Neural progenitor cell (in vitro differentiated cells): ENCODE measurements around the gene ARHGAP30. TPM values are rescaled to one million over a fixed set of nuclear protein-coding genes. Genes with fewer than 3 reads are reported as not detected.

ENCODE experiments used
- DNase-seq: peaks from one replicate; pipeline ENCODE4 v3.0.0-alpha.2; 2016; ENCODE audit warnings: low spot score
- H2AFZ ChIP-seq: fragments of 200-600 bp; sonication (generic); replicated peaks from 2 replicates; pipeline ENCODE4 v1.6.1; 2016; ENCODE audit warnings: antibody characterized with exemption
- H3F3A ChIP-seq: fragments of 200-600 bp; sonication (generic); 2 replicates; pipeline ENCODE4 v1.6.1; 2016; ENCODE audit warnings: antibody characterized with exemption, low read depth
- H3K27ac ChIP-seq: fragments of 200-600 bp; sonication (generic); 2 replicates; pipeline ENCODE4 v1.5.1; 2016; ENCODE audit warnings: mild to moderate bottlenecking
- H3K27me3 ChIP-seq: fragments of 200-600 bp; sonication (generic); 2 replicates; pipeline ENCODE4 v1.6.1; 2016; ENCODE audit warnings: mild to moderate bottlenecking, moderate library complexity
- H3K36me3 ChIP-seq: fragments of 200-600 bp; sonication (generic); 2 replicates; pipeline ENCODE4 v1.5.1; 2016
- H3K4me1 ChIP-seq: fragments of 200-600 bp; sonication (generic); 2 replicates; pipeline ENCODE4 v1.6.1; 2016; ENCODE audit warnings: mixed run types
- H3K4me2 ChIP-seq: fragments of 200-600 bp; sonication (generic); 2 replicates; pipeline ENCODE4 v1.6.1; 2016
- H3K4me3 ChIP-seq: fragments of 200-600 bp; sonication (generic); 2 replicates; pipeline ENCODE4 v1.5.1; 2016
- H3K79me2 ChIP-seq: fragments of 200-600 bp; sonication (generic); 2 replicates; pipeline ENCODE4 v1.6.1; 2016; ENCODE audit warnings: low read depth
- H3K9ac ChIP-seq: fragments of 200-600 bp; sonication (generic); 2 replicates; pipeline ENCODE4 v1.6.1; 2016
- H3K9me3 ChIP-seq: fragments of 200-600 bp; sonication (generic); 2 replicates; pipeline ENCODE4 v1.5.1; 2016; ENCODE audit warnings: low read depth
- H4K20me1 ChIP-seq: fragments of 200-600 bp; sonication (generic); 2 replicates; pipeline ENCODE4 v1.6.1; 2016; ENCODE audit warnings: low read depth
- H3K27ac Mint-ChIP-seq: 3 replicates; pipeline ENCODE4 v1.8.0; 2021; ENCODE audit warnings: mixed read lengths
- H3K27me3 Mint-ChIP-seq: 2 replicates; pipeline ENCODE4 v1.8.0; 2022; ENCODE audit warnings: low read depth, mild to moderate bottlenecking, inconsistent platforms, moderate library complexity, mixed read lengths; ENCODE audit not compliant: insufficient read depth
- H3K36me3 Mint-ChIP-seq: 3 replicates; pipeline ENCODE4 v1.8.0; 2021; ENCODE audit warnings: mixed read lengths
- H3K4me1 Mint-ChIP-seq: 3 replicates; pipeline ENCODE4 v1.8.0; 2021; ENCODE audit warnings: mixed read lengths
- H3K4me3 Mint-ChIP-seq: 3 replicates; pipeline ENCODE4 v1.8.0; 2021; ENCODE audit warnings: mild to moderate bottlenecking, moderate library complexity, mixed read lengths
- H3K9me3 Mint-ChIP-seq: 3 replicates; pipeline ENCODE4 v1.8.0; 2020; ENCODE audit warnings: mixed read lengths
- EZH2 ChIP-seq: fragments of 200-600 bp; sonication (generic); IDR thresholded peaks from 2 replicates; pipeline ENCODE4 v1.6.1; 2017; ENCODE audit warnings: antibody characterized with exemption, mild to moderate bottlenecking, moderate library complexity
- EZH2phosphoT487 ChIP-seq: fragments of 200-600 bp; sonication (generic); IDR thresholded peaks from 2 replicates; pipeline ENCODE4 v1.6.1; 2017; ENCODE audit warnings: antibody characterized with exemption
- total RNA-seq: library from RNA; depleted of rRNA; stranded (reverse); fragments of >200 nt; gene quantifications from 2 replicates; pipeline ENCODE4 v1.2.3, GENCODE V29; 2015; ENCODE audit warnings: low replicate concordance
- TF ChIP-seq, protein P1 (sequence below): fragments of 200-600 bp; sonication (generic); IDR thresholded peaks from 2 replicates; pipeline ENCODE4 v1.5.1; 2017; ENCODE audit warnings: antibody characterized with exemption, mild to moderate bottlenecking

ARHGAP30 gene
- total RNA-seq, 1 donor from 2014 or later = not detected

DNA sequence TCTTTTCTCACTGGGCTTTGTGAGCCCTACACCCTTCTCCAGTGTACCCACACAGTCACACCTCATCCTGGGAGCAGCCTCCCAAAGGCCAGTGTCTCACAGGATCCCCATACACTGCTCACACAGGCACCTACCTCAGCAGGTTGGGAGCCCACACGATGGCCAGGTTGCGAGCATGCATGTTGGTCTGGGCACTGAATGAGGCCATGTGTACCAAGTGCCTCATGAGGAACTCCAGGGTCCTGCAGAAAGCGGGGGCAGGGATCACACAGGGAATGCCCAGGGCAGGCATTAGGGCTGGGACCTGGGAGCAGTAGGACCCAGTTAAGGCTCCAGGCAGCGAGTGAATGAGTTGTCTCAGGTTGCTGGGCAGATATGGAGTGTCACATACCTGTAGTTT is 15.5 kb downstream of the ARHGAP30 start:
- TF ChIP-seq, protein P1, sequence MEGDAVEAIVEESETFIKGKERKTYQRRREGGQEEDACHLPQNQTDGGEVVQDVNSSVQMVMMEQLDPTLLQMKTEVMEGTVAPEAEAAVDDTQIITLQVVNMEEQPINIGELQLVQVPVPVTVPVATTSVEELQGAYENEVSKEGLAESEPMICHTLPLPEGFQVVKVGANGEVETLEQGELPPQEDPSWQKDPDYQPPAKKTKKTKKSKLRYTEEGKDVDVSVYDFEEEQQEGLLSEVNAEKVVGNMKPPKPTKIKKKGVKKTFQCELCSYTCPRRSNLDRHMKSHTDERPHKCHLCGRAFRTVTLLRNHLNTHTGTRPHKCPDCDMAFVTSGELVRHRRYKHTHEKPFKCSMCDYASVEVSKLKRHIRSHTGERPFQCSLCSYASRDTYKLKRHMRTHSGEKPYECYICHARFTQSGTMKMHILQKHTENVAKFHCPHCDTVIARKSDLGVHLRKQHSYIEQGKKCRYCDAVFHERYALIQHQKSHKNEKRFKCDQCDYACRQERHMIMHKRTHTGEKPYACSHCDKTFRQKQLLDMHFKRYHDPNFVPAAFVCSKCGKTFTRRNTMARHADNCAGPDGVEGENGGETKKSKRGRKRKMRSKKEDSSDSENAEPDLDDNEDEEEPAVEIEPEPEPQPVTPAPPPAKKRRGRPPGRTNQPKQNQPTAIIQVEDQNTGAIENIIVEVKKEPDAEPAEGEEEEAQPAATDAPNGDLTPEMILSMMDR = no peak
- TF ChIP-seq EZH2 (no peak), EZH2phosphoT487 (no peak)
- Histone ChIP-seq H3K4me3 (no peak overlapping the region), H3F3A (no peaks in the 10 kb centered on the region), H3K4me1 (no peaks in the 10 kb centered on the region), H3K9me3 (no peaks in the 10 kb centered on the region), H4K20me1 (no peaks in the 10 kb centered on the region), H3K4me2 (no peak overlapping the region), H3K27me3 (no peaks in the 10 kb centered on the region), H3K79me2 (no peaks in the 10 kb centered on the region), H3K36me3 (no peaks in the 10 kb centered on the region), H3K27ac (no peak overlapping the region), H3K9ac (no peak overlapping the region), H2AFZ (no peak overlapping the region)
- Mint-ChIP-seq H3K9me3 (peaks cover 8% of the 10 kb centered on the region), H3K27me3 (no peaks in the 10 kb centered on the region), H3K27ac (no peak overlapping the region), H3K36me3 (no peaks in the 10 kb centered on the region), H3K4me3 (no peak overlapping the region), H3K4me1 (no peaks in the 10 kb centered on the region)
- DNase-seq = no peak

DNA sequence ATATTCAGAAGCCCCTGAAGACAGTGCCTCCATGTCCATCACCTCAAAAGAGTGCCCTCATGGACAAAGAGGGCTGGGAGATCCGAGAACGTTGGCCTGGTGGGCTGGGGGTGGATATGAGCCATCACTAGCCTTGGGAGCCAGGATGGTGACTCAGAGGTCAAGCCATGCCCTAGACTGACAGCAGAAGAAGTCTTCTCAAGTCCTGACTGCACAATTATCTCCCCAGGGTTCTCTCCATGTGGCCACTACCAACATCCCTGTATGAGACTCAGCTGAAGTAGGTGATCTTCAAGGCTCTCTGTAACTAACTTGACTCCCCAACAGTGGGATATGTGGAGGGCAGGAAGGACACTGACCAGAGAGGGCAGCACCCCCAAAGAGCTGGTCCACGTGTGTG is 16.8 kb downstream of the ARHGAP30 start:
- Histone ChIP-seq H3K4me1 (no peaks in the 10 kb centered on the region), H3F3A (no peaks in the 10 kb centered on the region), H3K36me3 (no peaks in the 10 kb centered on the region), H3K79me2 (no peaks in the 10 kb centered on the region), H3K27ac (no peak overlapping the region), H3K9me3 (no peaks in the 10 kb centered on the region), H3K9ac (no peak overlapping the region), H3K4me3 (no peak overlapping the region), H3K27me3 (peaks cover 7% of the 10 kb centered on the region), H4K20me1 (no peaks in the 10 kb centered on the region), H2AFZ (no peak overlapping the region), H3K4me2 (no peak overlapping the region)
- DNase-seq = no peak
- Mint-ChIP-seq H3K9me3 (peaks cover 18% of the 10 kb centered on the region), H3K27me3 (no peaks in the 10 kb centered on the region), H3K27ac (no peak overlapping the region), H3K36me3 (no peaks in the 10 kb centered on the region), H3K4me3 (no peak overlapping the region), H3K4me1 (no peaks in the 10 kb centered on the region)
- TF ChIP-seq EZH2phosphoT487 = no peak
- TF ChIP-seq EZH2 = no peak
- TF ChIP-seq, protein P1 = no peak

DNA sequence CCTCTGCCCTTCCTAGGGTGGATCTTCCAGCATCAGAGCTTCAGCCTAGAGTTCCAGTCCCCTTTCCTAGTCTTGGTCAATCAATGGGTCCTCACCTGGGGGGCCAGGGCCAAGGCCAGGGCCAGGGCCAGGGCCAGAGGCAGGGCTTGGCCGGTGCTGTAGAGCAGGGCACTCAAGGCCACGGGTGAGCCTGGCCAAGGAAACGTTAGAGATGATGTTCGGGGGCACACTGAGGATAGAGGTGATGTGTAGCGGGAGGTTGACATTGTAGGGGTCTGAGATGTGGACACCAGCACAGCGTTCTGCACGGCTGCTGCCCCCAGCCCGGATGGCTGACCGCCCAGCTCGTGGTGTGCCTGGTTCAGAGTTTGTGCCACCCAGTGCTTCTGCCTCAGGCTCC is 18.5 kb downstream of the ARHGAP30 start:
- H3K4me1 ChIP-seq = peaks cover 4% of the 10 kb centered on the region
- peaks cover 9% of the 10 kb centered on the region for H3K27me3 ChIP-seq
- H3K9me3 ChIP-seq = no peaks in the 10 kb centered on the region
- no peaks in the 10 kb centered on the region for H4K20me1 ChIP-seq
- Mint-ChIP-seq H3K36me3 (peaks cover 5% of the 10 kb centered on the region), H3K27ac (no peak overlapping the region), H3K4me1 (no peaks in the 10 kb centered on the region), H3K27me3 (peaks cover 6% of the 10 kb centered on the region), H3K4me3 (no peak overlapping the region), H3K9me3 (peaks cover 31% of the 10 kb centered on the region)
- H3K4me3 ChIP-seq = no peak overlapping the region
- H3F3A ChIP-seq = no peaks in the 10 kb centered on the region
- H3K4me2 ChIP-seq = no peak overlapping the region
- H2AFZ ChIP-seq = no peak overlapping the region
- no peaks in the 10 kb centered on the region for H3K79me2 ChIP-seq
- no peak for DNase-seq
- TF ChIP-seq, protein P1 = no peak
- no peak for TF ChIP-seq EZH2
- TF ChIP-seq EZH2phosphoT487 = no peak
- no peak overlapping the region for H3K27ac ChIP-seq
- H3K9ac ChIP-seq = no peak overlapping the region
- no peaks in the 10 kb centered on the region for H3K36me3 ChIP-seq
